Endothelial cell of umbilical vein (primary cell): ENCODE results near the gene KISS1R. TPM values are rescaled to one million over a fixed set of nuclear protein-coding genes. Genes with fewer than 3 reads are reported as not detected.

Experiments used
- BruUV-seq: library from RNA; stranded (reverse); fragments of 400-500 nt; replicated peaks from 2 replicates; lab custom pipeline; 2021; lab: Mats Ljungman, UMichigan
- CTCF ChIA-PET: fragments of 300-600, 350-600 bp; sonication (Branson Sonifier 250); formaldehyde crosslinking; loops from one replicate; lab custom pipeline; 2021; ENCODE audit warnings: antibody characterized with exemption, inconsistent platforms; lab: Charles Lee
- POLR2A ChIA-PET: fragments of 300-600, 350-600 bp; sonication (Branson Sonifier 250); formaldehyde crosslinking; loops from one replicate; lab custom pipeline; 2021; ENCODE audit warnings: antibody characterized with exemption, inconsistent platforms; lab: Charles Lee
- DNase-seq: peaks from one replicate; pipeline ENCODE4 v3.0.0-alpha.2; 2011; ENCODE audit warnings: low read depth, low spot score
- FAIRE-seq: peaks from 2 replicates; lab custom pipeline; 2011; peaks lifted over from hg19 to GRCh38; lab: Jason Lieb, UNC
- H2AFZ ChIP-seq: 2 replicates; pipeline ENCODE4 v1.6.0; 2012; ENCODE audit warnings: low read depth, low read length, control low read depth, inconsistent platforms
- H3K27ac ChIP-seq: 2 replicates; pipeline ENCODE4 v1.5.1; 2011; ENCODE audit warnings: low read depth, mild to moderate bottlenecking, control low read depth, low read length, moderate library complexity; ENCODE audit not compliant: insufficient read depth
- H3K27me3 ChIP-seq, 2 experiments: 2 replicates each; pipeline versions ENCODE4 v1.6.0 to v1.6.1; 2011; ENCODE audit warnings: low read length in 2 of 2, mixed read lengths in 1 of 2; ENCODE audit not compliant: control insufficient read depth in 2 of 2, insufficient read depth in 2 of 2
- H3K36me3 ChIP-seq, 2 experiments: 2 replicates in 1 of 2; 3 replicates in 1 of 2; pipeline ENCODE4 v1.5.1; 2011; ENCODE audit warnings: low read length in 2 of 2, mild to moderate bottlenecking in 1 of 2, moderate library complexity in 1 of 2; ENCODE audit not compliant: control insufficient read depth in 2 of 2, insufficient read depth in 2 of 2; ENCODE audit errors: extremely low read depth in 1 of 2
- H3K4me1 ChIP-seq: 3 replicates; pipeline ENCODE4 v1.5.1; 2011; ENCODE audit warnings: mild to moderate bottlenecking, low read length; ENCODE audit not compliant: control insufficient read depth, insufficient read depth; ENCODE audit errors: extremely low read depth
- H3K4me2 ChIP-seq: 2 replicates; pipeline ENCODE4 v1.6.1; 2011; ENCODE audit warnings: low read length, control low read depth, mixed read lengths; ENCODE audit not compliant: insufficient read depth
- H3K4me3 ChIP-seq, 3 experiments: fragments of 200-600 bp in 1 of 3; sonication (generic), shearing (Covaris generic) in 1 of 3; replicated peaks in 1 of 3; 2 replicates each; pipeline ENCODE4 v1.5.1; 2011 to 2016; ENCODE audit warnings: control low read depth in 3 of 3, low read length in 3 of 3, mild to moderate bottlenecking in 2 of 3, inconsistent platforms in 1 of 3, low read depth in 1 of 3, moderate library complexity in 1 of 3; ENCODE audit not compliant: insufficient read depth in 1 of 3
- H3K79me2 ChIP-seq: 2 replicates; pipeline ENCODE4 v1.6.0; 2012; ENCODE audit warnings: low read length, inconsistent platforms; ENCODE audit not compliant: control insufficient read depth, insufficient read depth
- H3K9ac ChIP-seq: replicated peaks from 2 replicates; pipeline ENCODE3; 2011; ENCODE audit warnings: low read length, control low read depth; ENCODE audit not compliant: insufficient read depth; ENCODE audit errors: extremely low read depth
- H3K9me1 ChIP-seq: replicated peaks from 3 replicates; pipeline ENCODE4 v1.6.0; 2011; ENCODE audit warnings: mild to moderate bottlenecking, low read length; ENCODE audit not compliant: control insufficient read depth, insufficient read depth; ENCODE audit errors: extremely low read depth
- H3K9me3 ChIP-seq: replicated peaks from 2 replicates; pipeline ENCODE4 v1.5.1; 2012; ENCODE audit warnings: low read length, inconsistent platforms; ENCODE audit not compliant: control insufficient read depth, insufficient read depth
- H4K20me1 ChIP-seq: replicated peaks from 2 replicates; pipeline ENCODE3; 2011; ENCODE audit warnings: mild to moderate bottlenecking, low read length; ENCODE audit not compliant: control insufficient read depth, insufficient read depth; ENCODE audit errors: extremely low read depth
- CTCF ChIP-seq, 2 donors: IDR thresholded peaks; 1 replicate in 1 of 2; 2 replicates in 1 of 2; pipeline ENCODE4 v1.5.1; 2011; ENCODE audit warnings: low read length in 2 of 2, mild to moderate bottlenecking in 2 of 2, moderate library complexity in 2 of 2, control low read depth in 1 of 2, inconsistent platforms in 1 of 2, low read depth in 1 of 2; ENCODE audit not compliant: insufficient read depth in 1 of 2; ENCODE audit errors: extremely low read depth in 1 of 2
- EZH2 ChIP-seq: IDR thresholded peaks from 2 replicates; pipeline ENCODE4 v1.6.1; 2012; ENCODE audit warnings: borderline replicate concordance, low read depth, mild to moderate bottlenecking, moderate library complexity, low read length, inconsistent platforms; ENCODE audit not compliant: severe bottlenecking
- FOS ChIP-seq: IDR thresholded peaks from 2 replicates; pipeline ENCODE4 v1.6.1; 2011; ENCODE audit warnings: mild to moderate bottlenecking, low read length, moderate library complexity, borderline replicate concordance; ENCODE audit not compliant: insufficient read depth
- GATA2 ChIP-seq: IDR thresholded peaks from 2 replicates; pipeline ENCODE4 v1.7.0; 2011; ENCODE audit warnings: low read depth, mild to moderate bottlenecking, moderate library complexity, mixed read lengths, low read length; ENCODE audit not compliant: insufficient read length, insufficient read depth
- JUN ChIP-seq: IDR thresholded peaks from 2 replicates; pipeline ENCODE4 v1.6.1; 2011; ENCODE audit warnings: borderline replicate concordance, low read depth; ENCODE audit not compliant: insufficient read length, insufficient read depth
- MAX ChIP-seq: IDR thresholded peaks from 2 replicates; pipeline ENCODE4 v1.6.1; 2011; ENCODE audit not compliant: insufficient read depth, insufficient read length
- MYC ChIP-seq: IDR thresholded peaks from one replicate; pipeline ENCODE4 v1.6.1; 2011; ENCODE audit warnings: mild to moderate bottlenecking, low read depth, low read length
- POLR2A ChIP-seq: IDR thresholded peaks from 2 replicates; pipeline ENCODE4 v1.6.1; 2012; ENCODE audit warnings: low read depth, mild to moderate bottlenecking, control low read depth, low read length
- POLR2AphosphoS5 ChIP-seq: IDR thresholded peaks from 2 replicates; pipeline ENCODE4 v1.6.1; 2012; ENCODE audit warnings: low read depth, mild to moderate bottlenecking, control low read depth, low read length, moderate library complexity; ENCODE audit not compliant: insufficient read depth
- dilution Hi-C: fragments of 300-500 bp; cut with MboI; formaldehyde crosslinking; loops from one replicate; pipeline ENCODE4 v1.15.0; 2019; ENCODE audit warnings: low sequenced_read_pairs; ENCODE audit not compliant: extremely low pct_ligation_motif_present
- intact Hi-C: fragments of 100-400 bp; cut with micrococcal nuclease; formaldehyde crosslinking; loops from one replicate; pipeline ENCODE4 v1.10.0; 2022
- polyA plus RNA-seq, 4 experiments: library from polyadenylated mRNA; depleted of rRNA in 3 of 4; stranded (reverse) in 3 of 4; unstranded in 1 of 4; fragments of >200 nt; gene quantifications; 2 replicates each; pipeline versions ENCODE4 v1.2.1 to v1.2.3, GENCODE V29; 2011 to 2012; ENCODE audit warnings: missing spikeins in 1 of 4
- total RNA-seq: library from RNA; stranded (reverse); gene quantifications from 2 replicates; pipeline ENCODE4 v1.2.3, GENCODE V29; 2021

KISS1R gene
- total and polyA plus RNA-seq, 2 donors (not counting 3 experiments of a cell fraction or from before 2014, with no cell fraction given): not detected

- BruUV-seq: no TSS peak
- no peak for DNase-seq
- TF ChIP-seq MYC (no peak), CTCF (IDR thresholded peaks at IDR 0.05; ENCODE audit: extremely low read depth in 1 of 2, insufficient read depth in 1 of 2, low read depth in 1 of 2, low read length in 2 of 2) (no peak), JUN (no peak), POLR2AphosphoS5 (no peak), POLR2A (no peak), GATA2 (no peak), FOS (no peak), MAX (no peak), EZH2 (no peak)
- H3K36me3 ChIP-seq: no peaks in the 10 kb centered on the region
- no peak overlapping the region for H3K27ac ChIP-seq
- no peak overlapping the region for H3K4me3 ChIP-seq
- no peaks in the 10 kb centered on the region for H4K20me1 ChIP-seq
- no peaks in the 10 kb centered on the region for H3K9me1 ChIP-seq
- no peak overlapping the region for H3K9ac ChIP-seq
- POLR2A ChIA-PET: no interaction called here
- no peaks in the 10 kb centered on the region for H3K27me3 ChIP-seq
- H2AFZ ChIP-seq: no peak overlapping the region
- dilution Hi-C loops (no loop called here), intact Hi-C loops (no loop called here)
- peaks cover 4% of the 10 kb centered on the region for H3K4me1 ChIP-seq
- no peak overlapping the region for H3K4me2 ChIP-seq
- no peaks in the 10 kb centered on the region for H3K9me3 ChIP-seq
- no peak for FAIRE-seq
- CTCF ChIA-PET: interaction anchor here (1.5 kb wide), 1 partner anchor 48 kb away, joined by 3 read pairs; no protein-coding TSS in a partner anchor
- no peaks in the 10 kb centered on the region for H3K79me2 ChIP-seq
Measured at GRCh38 chr19:952680-953444, 35.7 kb downstream of the KISS1R start.
